Measurements from ENCODE around the gene CADM1.

- TF ChIP-seq ZNF622 (IDR thresholded peaks at IDR 0.05): no peak
- TF ChIP-seq REST (IDR thresholded peaks at IDR 0.05; ENCODE audit: low read depth, low read length): no peak
- TF ChIP-seq IKZF2 (IDR thresholded peaks at IDR 0.05): no peak
- TF ChIP-seq POLR2A (IDR thresholded peaks at IDR 0.05; ENCODE audit: low read depth, low read length): no peak
- no peak for TF ChIP-seq YY1 (IDR thresholded peaks at IDR 0.05; ENCODE audit: low read depth, low read length)
- no peak for TF ChIP-seq USF2 (IDR thresholded peaks at IDR 0.05; ENCODE audit: borderline replicate concordance, low read depth, low read length)
- TF ChIP-seq BRCA1 (IDR thresholded peaks at IDR 0.05; ENCODE audit: low read depth, low read length): no peak
- TF ChIP-seq MXI1 (IDR thresholded peaks at IDR 0.05; ENCODE audit: low read depth, low read length): no peak
- TF ChIP-seq PAX5 (IDR thresholded peaks at IDR 0.05; ENCODE audit: borderline replicate concordance, low read depth, low read length): no peak
- TF ChIP-seq BCLAF1 (IDR thresholded peaks at IDR 0.05): no peak
- TF ChIP-seq POLR2AphosphoS5 (IDR thresholded peaks at IDR 0.05; ENCODE audit: low read length): no peak
- no peak for TF ChIP-seq CTCF (IDR thresholded peaks at IDR 0.05 in 2 of 3, conservative IDR thresholded peaks at IDR 0.05 in 1 of 3; ENCODE audit: control insufficient read depth in 2 of 3, extremely low read depth in 1 of 3, insufficient read depth in 1 of 3, low read depth in 3 of 3, low read length in 3 of 3)
- no peak for TF ChIP-seq JUND (IDR thresholded peaks at IDR 0.05; ENCODE audit: low read depth, low read length)
Measured at GRCh38 chr11:115234794-115235193, 269.4 kb downstream of the CADM1 start.
